HG02973 (cell line): ENCODE measurements around the gene CGNL1.

Experiments used
- ATAC-seq: cut with Tn5 transposase; IDR thresholded peaks from one replicate; pipeline ENCODE4 v1.9.1; 2021; ENCODE audit warnings: moderate library complexity; ENCODE audit not compliant: unreplicated experiment

Gene CGNL1

DNA sequence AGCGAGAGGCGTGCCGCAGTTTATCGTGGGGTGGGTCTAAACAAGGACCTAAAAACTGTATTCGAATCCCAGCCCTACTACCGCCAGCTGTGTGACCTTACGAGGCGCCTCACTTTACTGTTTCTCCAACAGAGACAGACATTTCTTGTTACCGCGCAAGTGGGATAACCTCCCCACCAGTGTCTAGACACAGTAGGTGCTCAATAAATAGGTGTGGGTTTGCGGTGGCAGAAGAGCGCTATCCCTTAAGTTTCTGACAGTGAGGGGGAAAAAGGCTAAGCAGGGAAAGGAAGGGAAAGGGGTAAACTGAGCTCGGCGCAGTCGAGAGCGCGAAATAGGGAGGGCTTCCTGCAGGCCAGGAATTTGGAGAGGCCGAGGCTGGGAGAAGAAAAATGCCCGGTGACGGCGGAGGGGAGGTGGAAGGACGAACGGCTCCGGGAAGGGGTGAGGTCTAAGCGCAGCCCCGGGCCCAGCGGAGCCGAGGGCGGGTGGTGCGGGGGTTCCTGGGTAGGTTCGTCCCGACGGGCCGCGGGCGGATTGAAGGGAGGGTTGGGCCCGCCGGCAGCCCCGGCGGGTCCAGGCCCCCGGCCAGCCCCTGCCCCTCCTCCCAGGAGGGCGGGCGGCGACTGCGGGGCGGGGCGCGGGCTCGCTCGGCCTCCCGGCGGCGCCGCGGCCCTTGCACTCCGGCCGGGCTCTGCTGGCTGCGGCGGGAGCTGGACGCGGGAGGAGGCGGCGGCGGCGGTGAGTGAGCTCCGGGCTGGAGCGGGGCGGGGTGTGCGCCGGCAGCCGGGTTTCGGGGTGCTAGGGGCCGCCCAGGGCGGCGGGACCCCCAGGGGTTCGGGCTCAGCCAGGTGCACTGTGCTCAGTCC lies at the start of gene CGNL1:
Gene CGNL1, plus strand, starts transcription at position 679 of the 869 bp plus-strand sequence. CDS start 61,495 bp downstream, outside the sequence.
- ATAC-seq, result no peak

GRCh38 chr15:57327985-57328471 lies 48.3 kb upstream of the CGNL1 start:
- no peak for ATAC-seq

DNA sequence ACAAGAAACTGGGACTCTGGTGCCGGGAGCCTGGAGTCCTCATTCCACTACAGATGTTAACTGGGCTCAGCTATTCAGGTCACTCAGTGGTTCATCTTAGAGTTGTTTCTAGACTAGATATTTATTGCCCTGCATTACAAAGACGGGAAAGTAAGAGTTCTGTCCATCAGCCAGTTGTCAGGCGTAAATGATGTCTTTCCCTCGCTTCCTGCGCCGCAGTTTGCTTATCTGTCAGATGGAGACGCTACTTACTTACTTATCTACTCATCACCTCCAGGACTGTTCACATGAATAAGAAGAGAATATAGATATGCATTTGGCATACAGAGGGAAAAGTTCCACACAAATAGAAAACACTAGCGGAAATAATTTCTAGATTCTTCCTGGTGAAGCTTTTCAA lies 47.8 kb upstream of the CGNL1 start:
- ATAC-seq, result no peak

DNA sequence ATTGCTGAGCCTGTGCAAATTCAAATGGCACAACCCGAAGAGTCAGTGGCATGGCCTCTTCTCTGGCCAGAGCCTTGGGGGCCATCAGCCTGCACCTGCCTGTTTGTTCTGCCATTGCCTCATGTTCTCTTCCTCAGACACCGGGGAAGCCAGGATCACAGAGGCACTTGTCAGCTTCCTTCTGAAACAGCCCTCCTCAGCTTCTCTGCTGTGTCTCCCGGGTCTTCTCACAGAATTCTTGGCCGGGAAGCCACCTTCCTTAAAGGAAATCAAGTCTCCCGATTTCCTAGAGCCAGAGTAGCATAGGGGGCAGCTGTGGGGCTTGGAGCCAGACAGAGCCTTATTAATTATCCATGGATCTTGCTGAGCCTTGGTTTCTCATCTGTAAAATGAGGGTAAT lies 47.4 kb upstream of the CGNL1 start:
- no peak for ATAC-seq

DNA sequence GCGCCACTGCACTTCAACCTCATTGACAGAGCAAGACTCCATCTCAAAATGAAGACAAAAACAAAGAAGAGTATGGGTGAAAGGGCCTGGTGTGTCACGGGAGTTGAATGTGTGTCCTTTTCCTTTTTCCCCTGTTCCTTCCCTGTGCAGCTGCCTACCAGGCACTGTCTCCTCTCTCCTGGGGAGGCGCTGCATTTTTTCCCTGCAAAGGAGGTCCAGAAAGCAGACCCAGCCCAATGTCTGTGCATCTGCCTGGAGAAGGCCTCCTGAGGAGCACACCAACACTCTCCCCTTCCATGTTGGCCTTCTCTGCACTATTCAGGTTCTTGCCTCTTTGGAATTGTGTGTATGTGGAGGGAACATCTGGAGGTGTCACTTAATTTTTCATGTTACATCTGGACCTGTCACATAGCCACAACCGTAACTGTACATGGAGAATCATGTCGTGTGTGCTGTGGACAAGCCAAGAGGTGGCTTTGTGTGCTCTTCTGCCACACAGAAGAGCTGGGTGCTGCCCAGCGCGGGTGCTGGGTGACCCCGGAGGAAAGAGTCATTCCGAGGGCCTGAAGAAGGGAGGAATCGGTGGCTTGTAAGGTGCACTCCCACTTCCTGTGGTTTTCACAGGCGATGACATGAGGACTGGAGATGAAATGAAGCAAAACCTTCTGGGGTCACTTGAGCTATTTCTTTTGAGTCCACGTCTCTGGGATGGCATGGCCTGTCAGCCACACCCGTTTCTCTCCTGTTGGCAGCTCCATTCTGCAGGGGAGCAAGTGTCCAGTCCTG lies 46.5 kb upstream of the CGNL1 start:
- no peak for ATAC-seq

DNA sequence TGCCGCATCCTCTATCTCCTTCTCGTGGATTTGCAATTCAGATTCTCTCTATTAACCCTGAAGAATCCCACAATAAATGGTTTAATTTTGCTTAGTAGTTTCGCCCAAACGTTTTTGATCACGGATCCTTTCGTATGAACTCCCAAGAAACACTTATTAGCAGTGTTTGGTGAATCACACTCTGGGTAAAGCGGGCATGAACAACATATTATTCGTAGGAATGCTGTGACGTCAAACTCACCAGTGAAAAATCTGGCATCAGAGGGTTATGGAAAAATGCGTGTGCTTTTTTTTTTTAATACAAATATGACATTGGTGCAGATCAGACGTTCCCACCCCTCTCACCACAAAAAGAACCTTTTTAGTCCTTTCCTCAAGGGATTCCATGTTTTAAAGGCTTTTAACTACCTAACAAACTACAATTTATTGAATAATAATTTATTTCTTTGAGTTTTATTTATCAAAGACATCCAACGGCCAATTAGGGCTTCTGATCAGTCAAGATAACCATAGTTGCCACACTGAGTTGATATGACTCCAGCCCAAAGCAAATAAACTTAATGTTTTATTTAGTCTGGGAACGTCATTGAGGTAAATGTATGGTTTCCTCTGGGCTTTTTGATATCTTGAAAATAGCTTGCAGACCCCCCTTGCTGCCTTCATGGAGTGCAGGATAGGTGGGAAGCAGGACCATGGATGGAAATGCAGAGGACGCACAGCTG lies 45.5 kb upstream of the CGNL1 start:
- ATAC-seq, result no peak

DNA sequence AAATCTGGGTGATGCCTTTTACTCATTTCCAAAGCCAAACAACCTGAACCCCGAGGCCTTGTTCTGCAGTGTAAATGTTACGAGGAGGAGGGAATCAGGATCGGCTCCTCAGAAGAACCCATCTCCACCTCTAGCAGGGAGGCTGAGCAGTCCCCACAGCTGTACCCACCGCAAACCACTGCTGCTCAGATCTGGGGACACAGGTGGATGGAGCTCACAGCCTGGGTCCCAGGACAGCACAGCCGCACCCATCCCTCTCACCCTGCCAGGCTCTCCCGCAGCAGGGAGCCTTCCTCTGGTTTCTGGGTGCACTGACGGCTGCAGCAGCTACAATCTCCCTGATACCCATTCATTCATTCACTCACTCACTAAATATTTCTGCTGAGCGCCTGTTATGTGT lies 44.0 kb upstream of the CGNL1 start:
- no peak for ATAC-seq

GRCh38 chr15:57333487-57333886 lies 42.8 kb upstream of the CGNL1 start:
- ATAC-seq, result no peak

- no peak for ATAC-seq
Measured at GRCh38 chr15:57334257-57334656, 42.0 kb upstream of the CGNL1 start.

DNA sequence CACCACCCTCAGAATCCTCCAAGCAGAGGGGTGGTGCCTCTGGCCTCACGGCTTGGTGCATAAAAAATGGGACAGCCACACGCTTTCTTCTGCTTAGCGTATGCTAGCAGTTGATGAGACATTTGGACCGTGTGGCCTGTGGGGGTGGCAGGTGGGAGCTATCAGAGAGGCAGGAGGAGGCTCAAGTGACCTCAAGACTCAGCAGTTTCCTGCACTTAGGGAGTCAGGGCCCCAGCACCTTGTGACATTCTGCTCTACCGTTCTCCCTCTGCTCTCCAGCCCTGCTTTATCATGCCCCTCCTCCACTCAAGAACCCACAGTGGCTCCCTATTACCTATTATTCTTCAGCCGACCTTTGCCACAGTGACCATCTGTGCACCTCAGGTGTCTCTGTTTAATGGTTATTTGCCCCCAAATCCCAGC lies 41.0 kb upstream of the CGNL1 start:
- ATAC-seq, result no peak

DNA sequence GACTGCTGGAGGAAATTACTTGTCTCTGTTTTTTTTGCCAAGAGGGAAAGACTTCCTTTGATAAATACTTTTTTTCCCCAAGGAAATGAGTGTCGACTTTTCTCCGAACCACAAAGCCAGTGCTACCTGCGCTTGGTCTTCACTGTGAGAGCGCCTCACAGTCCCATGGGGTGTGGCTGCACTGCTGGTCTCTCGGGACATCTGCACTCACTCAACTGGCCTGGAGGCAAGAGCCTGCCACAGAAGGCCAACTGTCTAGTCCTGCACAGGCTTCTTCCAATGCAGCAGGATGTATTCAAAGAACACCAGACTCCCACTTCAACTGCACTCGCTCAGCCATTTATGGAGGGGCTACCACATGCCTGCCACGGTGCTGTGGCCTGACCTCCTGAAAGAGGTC lies 40.6 kb upstream of the CGNL1 start:
- no peak for ATAC-seq

GRCh38 chr15:57337868-57338411 lies 38.4 kb upstream of the CGNL1 start:
- ATAC-seq, result no peak

DNA sequence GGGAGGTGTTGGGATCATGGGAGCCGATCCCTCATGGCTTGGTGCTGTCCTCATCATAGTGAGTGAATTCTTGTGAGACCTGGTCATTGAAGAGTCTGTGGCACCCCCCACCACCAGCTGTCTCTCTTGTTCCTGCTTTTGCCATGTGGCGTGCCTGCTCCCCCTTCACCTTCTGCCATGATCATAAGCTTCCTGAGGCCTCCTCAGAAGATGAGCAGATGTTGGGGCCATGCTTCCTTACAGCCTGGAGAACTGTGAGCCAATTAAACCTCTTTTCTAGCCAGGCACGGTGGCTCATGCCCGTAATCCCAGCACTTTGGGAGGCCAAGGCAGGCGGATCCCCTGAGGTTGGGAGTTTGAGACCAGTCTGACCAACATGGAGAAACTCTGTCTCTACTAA lies 37.0 kb upstream of the CGNL1 start:
- ATAC-seq, result no peak

DNA sequence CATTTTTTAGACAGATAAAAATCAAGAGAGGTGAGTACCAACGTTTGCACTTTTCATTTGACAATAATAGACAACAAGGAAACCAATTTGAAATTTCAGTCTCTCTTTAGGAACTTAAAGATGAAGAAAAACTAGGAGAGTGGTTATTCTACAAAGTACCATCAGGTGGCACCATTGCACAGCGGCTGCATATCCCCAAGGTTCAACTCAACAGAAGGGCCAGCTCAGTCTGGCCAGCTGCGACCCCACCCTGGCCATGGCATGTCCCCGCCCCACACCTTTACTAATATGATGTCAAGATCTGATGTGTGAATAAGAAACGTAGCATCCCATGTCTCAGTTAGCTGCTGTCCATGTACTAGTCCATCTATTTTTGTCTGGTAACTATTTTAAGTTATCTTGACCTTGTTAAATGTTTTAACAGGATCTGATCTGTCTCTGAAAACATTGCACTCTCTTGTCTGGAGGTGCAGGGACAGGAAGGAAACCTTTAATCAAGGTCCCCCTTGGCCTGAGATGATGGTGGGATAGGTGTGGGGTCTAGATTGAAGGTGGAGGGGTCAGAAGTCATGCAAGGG lies 35.5 kb upstream of the CGNL1 start:
- no peak for ATAC-seq

GRCh38 chr15:57343048-57343447 lies 33.3 kb upstream of the CGNL1 start:
- no peak for ATAC-seq

- ATAC-seq, result no peak
Measured at GRCh38 chr15:57343498-57343897, 32.8 kb upstream of the CGNL1 start.

GRCh38 chr15:57344282-57344681 lies 32.0 kb upstream of the CGNL1 start:
- no peak for ATAC-seq

DNA sequence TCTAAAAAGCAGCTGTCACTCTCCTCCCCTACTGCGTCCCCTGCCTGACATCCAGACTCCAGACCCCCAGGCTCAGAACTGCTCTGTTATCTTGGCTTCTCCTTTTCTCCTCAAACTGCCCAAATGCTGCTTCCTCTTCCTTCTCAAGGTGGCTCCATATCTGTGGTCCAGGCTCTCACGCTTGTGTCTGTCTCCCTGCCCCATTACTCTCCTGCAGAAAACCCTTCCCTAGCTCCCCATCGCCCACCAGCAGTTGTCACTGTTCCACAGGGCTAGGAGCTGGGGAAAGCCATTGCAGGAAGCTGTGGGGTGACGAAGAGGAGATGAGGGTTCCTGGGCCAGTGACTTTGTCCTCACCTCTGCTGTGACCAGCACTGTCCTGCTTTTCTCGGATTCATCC lies 30.7 kb upstream of the CGNL1 start:
- ATAC-seq, result no peak

DNA sequence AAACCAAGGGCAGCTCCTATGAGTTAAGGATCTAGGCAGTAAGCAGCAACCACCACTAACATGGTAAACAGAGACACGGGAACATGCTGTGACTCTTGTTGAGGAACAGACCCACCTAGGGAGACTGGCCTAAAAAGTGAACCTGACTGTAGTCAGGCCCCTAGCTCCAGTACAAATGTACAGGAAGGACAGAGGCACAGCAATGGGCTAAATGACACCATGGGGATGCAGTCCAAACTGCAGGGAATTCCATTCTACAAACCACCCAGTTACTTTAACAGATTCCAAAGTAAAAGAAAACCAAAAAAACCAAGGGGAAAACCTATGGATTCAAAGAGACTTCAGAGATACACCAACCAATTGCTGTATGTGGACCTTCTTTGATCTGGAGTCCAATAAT lies 28.2 kb upstream of the CGNL1 start:
- ATAC-seq, result no peak

GRCh38 chr15:57352535-57353316 lies 23.6 kb upstream of the CGNL1 start:
- ATAC-seq, result no peak
